ENCODE measurements around the gene TMEM17.

Gene TMEM17

DNA sequence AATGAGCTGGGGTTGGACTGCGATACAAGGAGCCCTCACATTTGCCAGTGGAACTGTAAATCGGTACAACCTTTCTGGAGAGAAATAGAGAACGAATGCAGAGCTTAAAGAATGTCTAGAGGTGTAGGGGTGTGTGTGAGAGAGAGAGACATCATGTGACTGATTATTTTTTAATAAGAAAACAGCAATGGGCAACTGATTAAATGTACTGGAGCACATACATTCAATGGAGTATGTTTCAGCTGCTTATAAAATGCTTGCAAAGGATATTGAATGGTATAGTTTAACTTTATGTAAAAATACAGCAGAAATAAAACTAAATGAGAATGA, 391 bp upstream of the TMEM17 start:
- no peak for DNase-seq

DNA sequence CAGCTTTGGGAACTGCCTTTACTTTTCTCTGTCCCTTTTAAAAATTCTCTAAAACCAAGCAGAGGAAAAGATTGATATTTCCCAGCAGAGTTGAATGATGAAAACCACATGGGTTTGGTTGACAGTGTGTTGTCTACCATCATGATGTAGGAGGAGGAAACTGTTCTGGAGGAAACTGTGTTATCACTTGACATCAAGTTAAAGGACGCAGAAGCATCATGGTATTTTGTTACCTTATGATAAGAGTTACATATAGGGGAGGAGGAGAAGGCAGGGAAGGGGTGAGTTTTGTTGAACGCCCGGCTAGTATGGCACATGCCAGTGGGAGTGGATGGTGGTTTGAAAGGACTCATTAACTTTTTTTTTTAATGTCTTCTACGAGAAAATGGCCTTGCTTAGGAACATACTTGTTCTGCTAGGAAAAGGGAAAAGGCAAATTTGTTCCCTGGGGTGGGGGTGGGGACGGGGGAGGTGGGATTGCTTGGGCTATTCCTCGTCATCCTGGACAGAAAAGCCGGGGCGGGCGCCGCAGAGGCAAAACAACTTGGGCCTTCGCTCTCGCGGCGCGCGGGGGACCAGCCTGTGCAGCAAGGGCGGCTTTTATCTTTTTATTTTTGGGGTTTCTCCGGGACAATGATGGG, 766 bp downstream of the TMEM17 start:
- peak in 1 of 2 experiments; percentile 2 for DNase-seq

DNA sequence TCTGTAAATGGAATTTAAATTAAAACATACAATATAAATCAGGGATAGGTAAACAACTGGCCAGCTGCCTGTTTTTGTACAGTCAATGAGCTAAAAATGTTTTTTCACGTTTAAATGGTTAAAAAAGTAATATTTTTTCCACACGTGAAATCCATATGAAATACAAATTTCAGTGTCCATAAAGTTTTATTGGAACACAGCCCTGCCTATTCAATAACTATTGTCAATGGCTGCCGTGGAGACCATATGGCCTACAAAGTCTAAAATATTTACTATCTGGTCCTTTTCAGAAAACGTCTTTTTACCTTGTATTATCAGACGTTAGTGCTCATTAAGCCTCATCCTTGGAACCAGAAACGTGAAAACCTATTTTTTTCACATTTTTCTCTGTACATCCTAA, 1.3 kb downstream of the TMEM17 start:
- no peak for DNase-seq

DNA sequence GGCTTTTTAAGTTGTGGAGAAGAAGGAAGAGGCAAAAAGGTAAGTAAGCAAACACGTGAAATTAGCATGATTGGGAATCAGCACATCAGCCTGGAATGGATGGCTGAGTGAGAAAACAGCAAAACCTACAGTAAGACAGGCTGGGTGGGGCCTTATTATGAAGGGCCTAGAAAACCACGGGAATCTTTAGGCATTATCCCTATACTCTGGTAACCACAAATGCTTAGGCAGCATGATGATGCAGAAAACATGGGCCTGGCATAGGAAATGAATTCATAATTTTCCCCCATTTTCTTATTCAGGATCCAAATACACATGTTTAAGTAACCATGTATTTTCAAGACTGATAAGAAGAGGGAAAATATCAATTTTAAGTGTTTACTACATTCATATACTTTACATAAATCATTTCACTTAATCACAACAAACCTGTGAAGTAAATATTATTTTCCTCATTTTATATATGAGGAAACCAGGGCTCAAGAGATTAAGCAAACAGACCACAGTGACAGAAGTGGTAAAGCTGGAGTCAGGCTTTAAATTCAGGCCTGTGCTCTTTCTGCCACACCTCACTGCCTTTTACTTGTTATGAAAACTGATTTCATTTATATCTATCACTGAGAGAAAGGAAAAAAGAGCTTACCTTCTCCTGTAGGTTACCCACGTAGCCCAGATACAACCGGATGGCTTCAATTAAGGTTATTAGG, 4.0 kb downstream of the TMEM17 start:
- DNase-seq = no peak

DNA sequence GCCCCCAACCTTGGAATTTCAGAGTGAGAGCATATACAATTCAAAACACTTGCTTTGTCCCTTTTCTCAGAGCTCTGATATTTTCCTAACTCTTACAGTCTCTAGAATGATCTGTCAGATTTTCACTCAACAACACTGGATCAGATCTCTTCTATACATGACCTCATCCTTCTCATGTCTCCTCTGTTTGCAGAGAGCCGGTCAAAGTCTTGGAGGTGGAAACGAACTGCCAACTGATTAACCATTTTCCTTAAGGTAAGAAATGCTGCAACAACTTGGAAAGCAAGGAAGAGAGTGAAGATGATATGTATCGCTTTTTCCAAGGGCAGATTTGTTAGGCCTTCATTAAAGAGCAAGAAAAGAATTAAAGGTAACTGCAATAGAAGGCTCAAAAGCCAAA, 4.9 kb downstream of the TMEM17 start:
- no peak for DNase-seq

DNA sequence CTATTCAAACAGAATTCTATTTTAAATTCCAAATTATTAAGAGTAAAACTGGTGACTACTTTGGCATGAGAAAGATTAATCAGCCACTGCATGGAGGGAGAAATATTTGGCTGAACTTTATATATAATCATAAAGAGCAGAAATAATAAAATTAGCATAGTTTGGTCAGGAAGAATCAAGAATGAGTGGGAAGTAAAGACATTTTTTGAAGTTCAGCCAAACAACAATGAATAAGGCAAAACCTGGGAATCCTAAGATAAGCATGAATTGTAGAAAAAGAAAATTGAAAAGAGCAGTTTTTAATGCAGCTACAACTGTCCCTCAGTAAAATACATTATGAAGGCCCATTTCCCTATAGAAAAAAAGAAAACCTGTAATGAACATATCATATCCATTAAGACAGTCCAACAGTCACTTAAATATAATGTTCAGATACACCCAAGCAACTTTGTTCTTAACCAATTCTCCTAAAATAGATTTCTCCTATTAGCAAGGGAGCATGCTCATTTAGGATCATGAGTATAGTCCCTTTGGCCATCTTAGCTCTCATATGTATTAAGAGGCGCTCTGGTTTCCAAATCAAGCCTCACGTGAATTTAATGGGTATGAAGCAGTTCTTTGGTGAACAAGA, 6.5 kb downstream of the TMEM17 start:
- DNase-seq = no peak

DNA sequence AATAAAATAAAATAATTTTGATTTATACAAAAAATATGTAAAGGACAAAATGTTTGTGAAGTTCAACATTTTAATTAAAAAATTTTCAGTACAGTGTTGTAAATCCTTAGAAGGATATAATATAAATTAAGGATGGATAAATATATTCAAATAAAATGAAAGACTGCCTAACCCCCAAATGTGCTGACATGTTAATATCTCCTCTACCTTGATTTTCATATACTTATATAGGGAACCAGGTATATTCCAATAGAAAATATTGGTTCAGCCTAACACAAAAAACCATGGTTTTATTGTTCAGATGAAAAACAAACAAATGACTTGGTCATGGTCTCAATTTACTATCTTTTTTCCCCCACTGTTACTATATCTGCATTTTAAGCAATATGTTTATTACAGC, 7.3 kb downstream of the TMEM17 start:
- DNase-seq = no peak

DNA sequence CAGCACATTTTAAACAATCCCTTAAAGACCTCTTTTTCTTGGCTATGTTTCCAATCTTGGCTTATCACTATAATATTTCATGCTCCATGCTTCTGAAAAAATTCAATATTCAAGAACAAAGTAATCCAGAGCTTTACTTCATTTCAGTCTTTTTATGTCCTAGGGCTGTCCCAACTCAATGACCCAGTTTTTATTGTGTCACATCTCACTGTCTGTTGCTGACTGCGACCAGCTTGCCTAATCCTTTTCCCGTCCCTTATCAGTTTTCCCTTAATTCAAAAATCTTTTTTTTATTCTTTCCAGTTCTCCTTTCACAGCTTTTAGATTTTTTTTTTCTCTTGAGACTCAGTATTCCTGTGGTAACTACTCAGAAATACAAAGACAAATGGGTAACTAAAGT, 10.2 kb downstream of the TMEM17 start:
- no peak for DNase-seq

DNA sequence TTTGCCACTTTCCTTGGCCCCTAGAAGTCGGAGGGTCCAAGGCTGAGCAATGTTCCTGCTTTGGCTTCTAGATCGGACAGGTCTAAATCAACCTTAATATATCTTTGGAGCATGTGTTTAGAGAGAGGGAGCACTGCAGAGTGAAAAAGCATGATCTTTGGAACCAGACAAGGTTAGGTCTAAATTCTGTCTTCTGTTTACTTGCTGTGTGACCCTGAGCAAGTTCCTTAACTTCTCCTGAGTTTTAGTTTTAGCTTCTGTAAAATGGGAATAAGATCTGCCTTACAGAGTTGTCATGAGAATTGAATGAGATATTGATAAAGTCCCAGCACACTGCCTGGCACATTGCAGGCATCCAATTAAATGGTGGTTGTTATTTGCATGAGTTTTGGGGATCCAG, 13.9 kb downstream of the TMEM17 start:
- no peak for DNase-seq

DNA sequence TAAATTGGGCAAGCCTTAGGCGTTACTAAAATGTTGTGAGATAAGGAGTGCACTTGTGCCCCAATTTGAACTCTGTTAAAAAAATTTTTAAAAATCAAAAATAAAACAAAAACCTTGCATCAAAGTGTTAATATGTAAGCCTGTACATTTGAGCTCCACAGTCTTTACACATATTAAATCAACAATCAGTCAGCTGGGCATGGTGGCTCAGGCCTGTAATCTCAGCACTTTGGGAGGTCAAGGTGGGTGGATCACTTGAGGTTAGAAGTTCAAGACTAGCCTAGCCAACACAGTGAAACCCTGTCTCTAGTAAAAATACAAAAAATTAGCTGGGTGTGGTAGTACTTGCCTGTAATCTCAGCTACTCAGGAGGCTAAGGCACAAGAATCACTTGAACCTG, 16.3 kb downstream of the TMEM17 start:
- no peak for DNase-seq

DNA sequence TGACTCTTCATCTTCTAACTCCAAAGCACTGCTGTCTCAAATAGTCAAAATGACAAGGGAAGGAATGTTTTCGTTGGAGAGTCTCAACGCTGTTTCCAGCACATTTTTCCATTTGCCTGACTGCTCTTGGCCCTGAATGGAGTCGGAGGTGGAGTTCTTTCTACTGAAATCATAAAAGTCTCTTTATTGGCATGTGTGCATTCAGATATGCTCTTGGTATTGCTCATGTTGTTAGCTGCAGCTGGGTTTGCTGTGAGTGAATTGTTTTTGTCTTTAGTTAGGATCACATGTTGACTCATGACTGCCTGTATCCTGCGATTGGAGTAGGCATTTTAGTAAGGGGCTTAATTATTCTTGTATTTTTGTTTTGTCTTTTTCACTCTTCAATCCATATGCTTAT, 16.8 kb downstream of the TMEM17 start:
- no peak for DNase-seq

DNA sequence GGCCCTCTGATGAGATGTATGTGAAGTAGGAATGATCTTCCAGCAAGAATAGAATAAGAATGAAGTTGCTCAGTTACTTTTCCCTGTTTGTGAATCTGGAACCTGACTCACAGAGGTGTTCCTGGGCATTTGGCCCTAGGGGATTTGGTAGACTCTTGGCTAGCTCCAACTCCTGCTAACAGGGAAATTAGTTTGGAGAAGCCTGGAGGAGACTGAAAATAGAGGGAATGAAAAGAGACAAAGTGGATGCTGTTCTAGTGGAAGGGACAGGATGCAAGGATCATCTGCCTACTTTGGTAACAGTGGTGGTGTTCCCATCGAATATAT, 19.6 kb downstream of the TMEM17 start:
- no peak for DNase-seq

DNA sequence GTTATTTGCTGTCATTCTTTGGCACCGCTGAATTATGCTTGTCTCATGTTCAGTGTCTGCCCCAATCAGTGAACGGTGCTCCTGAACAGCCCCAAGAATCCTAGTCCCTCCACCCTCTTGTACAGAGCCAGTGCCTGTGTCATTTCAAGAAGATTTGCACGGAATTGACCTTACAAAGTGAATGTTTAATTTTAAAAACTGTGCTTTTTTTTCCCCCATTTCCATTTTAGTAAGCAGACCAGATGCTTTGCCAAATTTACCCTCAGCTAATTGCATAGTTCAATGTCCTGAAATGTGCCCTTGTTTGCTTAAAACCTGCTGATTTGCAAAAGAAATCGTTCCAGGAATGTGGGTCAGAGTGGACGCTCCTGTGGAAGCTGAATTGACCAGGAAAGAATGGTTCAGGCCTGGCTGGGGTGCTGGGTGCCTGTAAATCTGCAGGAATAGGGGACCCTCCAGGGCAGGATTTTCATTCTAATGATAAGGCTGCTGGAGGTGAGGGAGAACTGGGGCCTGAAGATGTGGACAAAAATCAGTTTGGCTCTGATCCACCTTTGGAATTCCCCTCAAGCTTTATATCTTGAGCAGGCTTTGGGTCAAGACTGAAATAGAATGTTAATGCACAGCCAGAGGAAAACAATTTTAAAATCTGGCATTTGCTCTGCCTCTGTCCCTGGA, 20.1 kb downstream of the TMEM17 start:
- no peak for DNase-seq

DNA sequence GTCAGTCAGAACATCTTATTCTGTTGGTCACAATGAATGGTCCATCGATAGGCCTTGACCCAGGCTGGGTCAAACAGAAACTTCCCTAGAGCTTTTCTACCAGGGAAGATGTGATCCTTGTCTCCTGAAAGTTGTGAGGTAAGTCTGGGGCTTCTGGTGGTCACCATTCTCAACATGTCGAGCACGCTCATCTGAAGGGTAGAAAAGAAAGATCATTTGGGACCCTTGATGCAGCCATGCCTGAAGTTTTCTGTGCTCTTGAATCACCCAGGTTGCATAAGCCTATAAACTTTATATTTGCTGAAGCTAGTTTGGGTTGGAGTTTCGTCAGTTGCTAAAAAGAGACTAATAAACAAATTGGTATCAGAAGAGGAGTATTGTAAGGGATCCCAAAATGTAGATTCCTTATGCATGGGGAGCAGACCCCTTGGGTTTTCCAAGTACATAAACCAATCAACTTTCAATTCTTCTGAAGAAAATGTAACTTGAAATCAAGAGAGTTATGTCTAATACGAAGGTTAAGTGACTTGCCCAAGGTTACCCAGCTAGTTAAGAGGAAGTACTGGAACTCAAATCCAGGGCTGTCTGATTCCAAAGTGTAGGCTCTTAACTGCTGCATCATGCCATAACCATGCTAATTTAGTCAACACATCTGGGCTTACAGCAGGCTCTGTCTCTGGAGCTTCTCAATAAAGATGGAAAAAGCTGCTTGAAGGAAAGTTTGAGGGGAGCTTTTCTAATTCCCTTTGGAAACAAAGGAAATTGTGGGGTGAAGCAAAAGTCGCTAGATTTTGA, 23.2 kb downstream of the TMEM17 start:
- no peak for DNase-seq

DNA sequence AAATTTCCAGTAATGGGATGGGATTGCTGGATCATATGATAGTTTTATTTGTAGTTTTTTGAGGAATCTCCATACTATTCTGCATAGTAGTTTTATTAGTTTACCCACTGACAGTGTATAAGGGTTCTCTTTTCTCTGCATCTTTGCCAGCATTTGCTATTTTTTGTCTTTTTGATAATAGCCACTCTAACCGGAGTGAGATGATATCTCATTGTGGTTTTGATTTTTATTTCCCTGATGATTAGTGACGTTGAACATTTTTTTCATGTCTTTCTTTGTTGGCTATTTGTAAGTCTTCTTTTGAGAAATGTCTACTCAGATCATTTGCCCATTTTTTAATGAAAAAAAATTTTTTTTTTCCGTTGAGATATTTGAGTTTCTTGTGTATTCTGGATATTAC, 26.1 kb downstream of the TMEM17 start:
- DNase-seq = no peak

DNA sequence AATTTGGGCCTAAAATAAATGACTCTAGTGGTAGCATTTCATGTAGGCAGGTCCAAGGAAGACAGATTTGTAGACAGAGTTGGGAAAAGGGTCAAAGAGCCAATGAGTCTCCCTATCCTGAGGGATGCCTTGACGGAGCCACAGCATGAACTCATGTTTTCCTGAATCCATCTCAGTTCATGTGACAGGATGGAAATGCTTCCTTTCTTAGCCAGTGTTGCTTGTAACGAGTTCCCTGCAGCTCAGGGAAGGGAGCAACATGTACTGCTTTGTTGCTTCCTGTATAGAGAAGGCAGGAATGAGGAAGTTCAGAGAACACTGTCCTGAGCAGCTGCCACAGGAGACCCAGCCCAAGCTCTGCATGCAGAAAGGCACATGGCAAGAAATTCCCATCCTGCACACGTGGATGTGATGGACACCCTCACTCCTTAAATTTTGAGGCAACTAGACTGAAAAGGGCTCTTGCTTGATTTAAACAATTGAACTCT, 27.9 kb downstream of the TMEM17 start:
- DNase-seq = no peak

DNA sequence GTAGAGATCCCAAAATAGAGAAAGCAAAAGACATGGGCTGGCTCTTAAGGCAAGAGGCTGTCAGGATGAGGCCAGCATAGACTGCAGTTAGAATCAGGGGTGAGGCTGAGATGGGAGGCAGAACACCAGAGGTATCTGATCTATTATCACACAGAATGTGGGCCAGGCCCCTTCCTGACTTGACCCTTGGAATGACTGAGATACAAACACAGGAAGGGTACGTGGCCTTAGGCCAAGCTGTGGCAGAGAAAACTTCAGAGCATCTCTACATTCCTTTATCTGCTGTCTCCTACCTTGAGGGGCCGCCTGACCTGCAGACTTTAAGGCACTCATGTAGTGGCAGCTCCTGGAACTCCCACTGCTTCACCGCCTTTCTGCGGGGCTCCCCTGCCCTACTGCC, 28.4 kb downstream of the TMEM17 start:
- DNase-seq = no peak

DNA sequence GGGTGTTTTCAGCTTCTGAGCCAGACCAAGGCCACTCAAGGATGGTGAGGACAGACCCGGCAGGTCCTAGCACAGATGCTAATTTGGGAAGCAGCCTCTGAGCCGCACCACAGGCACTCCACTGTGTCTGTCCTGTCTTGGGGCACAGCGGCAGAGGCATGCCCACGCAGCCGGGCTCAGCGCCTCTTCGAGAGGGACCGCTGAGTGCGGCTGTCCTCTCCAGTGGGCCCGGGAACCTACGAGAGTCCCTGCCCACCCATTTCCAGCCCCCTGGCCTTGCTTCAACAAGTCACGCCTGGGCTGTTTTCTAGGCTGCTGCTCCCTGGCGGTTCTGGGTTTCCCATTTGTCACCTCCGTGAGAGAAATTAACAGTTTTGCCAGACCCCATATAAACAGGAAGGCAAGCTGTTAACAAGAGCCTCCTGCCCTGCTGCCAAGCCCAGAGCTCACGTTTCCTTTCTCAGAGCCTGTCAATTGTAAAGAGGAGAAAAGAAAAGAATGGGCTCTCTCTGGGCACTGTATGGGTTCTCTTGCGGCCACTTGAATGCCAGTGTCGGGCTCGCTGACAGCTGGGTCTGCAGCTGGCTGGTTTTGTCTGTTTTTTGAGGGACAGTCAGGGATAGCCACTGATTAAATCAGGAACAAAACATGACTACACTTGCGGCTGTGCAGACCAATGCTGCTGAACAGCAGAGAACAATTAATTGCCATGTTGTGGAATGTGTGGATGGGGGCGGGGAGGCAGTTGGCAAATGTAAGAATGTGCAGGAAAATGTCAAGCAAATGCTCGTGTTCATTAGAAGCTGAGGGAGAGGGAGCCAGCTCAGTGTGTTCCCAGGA, 30.6 kb downstream of the TMEM17 start:
- no peak for DNase-seq

DNA sequence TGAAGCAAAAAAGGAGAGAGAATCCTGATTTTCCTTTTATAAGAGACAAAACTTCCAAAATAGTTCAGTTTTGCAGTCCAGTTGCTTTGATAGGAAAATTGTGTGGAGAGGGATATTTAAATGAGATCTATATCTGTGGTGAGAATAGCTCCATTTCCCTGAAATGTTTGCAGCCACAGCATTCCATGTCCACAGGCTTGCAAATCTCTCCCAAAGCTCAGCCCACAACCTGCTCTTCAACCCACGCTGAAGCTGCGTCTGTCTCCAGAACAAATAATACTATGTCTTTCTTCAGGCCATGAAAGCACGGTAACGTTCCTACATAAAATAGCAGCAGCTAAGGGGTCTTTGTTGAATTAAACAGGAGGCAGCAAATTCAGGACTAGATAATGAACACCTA, 31.8 kb downstream of the TMEM17 start:
- no peak for DNase-seq

DNA sequence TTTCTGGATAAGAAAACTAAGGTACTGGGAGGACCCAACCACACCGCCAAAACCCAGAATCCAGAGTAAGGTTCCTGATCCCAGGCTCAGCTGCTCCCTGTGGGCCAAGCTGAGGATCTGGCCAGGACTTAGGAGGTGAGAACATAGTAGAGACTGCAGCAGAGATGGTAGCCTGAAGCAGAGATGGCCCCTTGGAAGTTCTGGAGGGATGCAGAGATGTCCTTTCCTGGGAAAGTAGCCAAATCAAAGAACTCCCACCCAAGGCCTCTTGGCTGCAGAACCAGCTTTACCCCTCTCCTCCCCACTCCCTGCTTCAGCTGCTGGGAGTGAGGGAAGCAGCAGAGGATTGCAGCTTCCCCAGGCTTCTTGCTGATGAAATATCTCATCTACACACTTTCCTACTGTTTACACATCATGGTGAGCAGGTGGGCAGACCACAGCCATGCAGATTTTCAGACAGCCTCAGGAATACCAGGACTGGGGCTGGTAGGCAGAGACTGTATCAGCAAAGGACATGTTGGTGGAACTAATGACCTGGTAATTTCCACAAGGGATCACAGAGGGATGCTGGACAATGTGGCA, 32.7 kb downstream of the TMEM17 start:
- no peak for DNase-seq

DNA sequence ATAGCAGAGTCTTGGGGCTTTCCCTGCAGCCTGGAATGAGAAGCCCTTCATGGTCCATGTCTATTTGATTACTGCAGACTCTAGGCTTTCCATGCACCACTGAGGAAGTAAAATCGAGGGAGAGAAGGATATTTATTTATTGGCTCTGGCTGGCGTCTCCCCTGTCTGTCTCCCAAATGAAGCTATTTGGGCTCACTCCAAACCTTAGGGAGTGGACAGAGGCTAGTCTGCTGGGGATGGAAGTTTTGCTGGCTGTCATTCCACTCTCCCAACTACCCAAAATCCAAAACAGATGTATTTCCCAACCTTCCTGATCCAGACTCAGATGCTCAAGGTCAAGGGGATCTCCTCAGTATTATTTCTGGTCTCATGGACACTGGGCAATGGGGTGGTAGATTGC, 33.7 kb downstream of the TMEM17 start:
- no peak for DNase-seq

DNA sequence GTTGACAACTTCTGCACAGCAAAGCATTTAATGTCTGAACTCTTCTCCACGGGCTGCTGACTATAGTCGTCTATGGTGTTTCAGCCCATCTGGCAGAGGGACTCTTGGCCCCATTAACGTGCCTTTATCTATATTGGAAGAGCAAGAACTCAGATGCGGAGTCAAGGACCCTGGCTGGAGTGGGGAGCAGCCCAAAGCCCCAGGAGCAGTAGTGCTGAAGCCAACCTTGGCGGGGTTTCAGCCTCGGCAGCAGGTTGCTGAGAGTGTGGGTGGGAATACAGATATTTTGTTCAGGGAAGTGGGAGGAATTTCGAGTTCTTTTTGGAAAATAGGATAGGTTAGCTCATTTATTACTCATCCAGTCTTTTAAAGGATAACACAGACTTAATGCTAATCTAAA, 34.2 kb downstream of the TMEM17 start:
- DNase-seq = no peak

Measured in stimulated activated CD4-positive, alpha-beta T cell treated with anti-CD3 and anti-CD28 coated beads, Interleukin-4, amount 100 ng/mL, for 4 hours (primary cell).